Measurements from ENCODE around the gene ABCG1. TPM values are rescaled to one million over a fixed set of nuclear protein-coding genes. Genes with fewer than 3 reads are reported as not detected.

The ABCG1 gene
- total and polyA plus RNA-seq, 11 donors = 3.3 to 25.3 (median 13.5) TPM

DNA sequence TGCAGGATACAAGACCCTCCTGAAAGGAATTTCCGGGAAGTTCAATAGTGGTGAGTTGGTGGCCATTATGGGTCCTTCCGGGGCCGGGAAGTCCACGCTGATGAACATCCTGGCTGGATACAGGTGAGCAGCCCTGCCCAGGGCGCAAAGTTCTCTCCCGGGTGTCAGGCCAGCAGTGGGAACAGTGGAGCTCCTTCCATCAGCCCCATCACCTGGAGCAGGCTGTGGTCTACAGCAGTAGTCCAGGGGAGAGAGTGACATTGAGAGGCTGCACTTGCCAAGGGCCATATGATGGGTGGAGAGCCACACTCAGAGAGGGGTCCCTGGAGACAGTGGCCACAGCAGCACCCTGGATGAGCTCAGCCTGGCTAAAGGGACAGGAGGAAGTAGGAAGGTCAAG lies 52.1 kb downstream of the ABCG1 start:
- peaks cover 0 to 39% (median 11%) of the 10 kb centered on the region in 9 donors for H3K36me3 ChIP-seq
- H3K4me3 ChIP-seq = no peak overlapping the region
- no peak for TF ChIP-seq POLR2A (IDR thresholded peaks at IDR 0.05)
- TF ChIP-seq, protein P1, sequence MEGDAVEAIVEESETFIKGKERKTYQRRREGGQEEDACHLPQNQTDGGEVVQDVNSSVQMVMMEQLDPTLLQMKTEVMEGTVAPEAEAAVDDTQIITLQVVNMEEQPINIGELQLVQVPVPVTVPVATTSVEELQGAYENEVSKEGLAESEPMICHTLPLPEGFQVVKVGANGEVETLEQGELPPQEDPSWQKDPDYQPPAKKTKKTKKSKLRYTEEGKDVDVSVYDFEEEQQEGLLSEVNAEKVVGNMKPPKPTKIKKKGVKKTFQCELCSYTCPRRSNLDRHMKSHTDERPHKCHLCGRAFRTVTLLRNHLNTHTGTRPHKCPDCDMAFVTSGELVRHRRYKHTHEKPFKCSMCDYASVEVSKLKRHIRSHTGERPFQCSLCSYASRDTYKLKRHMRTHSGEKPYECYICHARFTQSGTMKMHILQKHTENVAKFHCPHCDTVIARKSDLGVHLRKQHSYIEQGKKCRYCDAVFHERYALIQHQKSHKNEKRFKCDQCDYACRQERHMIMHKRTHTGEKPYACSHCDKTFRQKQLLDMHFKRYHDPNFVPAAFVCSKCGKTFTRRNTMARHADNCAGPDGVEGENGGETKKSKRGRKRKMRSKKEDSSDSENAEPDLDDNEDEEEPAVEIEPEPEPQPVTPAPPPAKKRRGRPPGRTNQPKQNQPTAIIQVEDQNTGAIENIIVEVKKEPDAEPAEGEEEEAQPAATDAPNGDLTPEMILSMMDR (IDR thresholded peaks at IDR 0.05) = no peak
- intact Hi-C loops (cut with DNase I) = no loop called here
- no peaks in the 10 kb centered on the region for H3K9me3 ChIP-seq
- ATAC-seq = no peak
- WGBS, 4 donors = 87 to 95% (median 92%) methylated on average over 6 of the region's 6 CpGs
- H3K27ac ChIP-seq = no peak overlapping the region
- no peaks in the 10 kb centered on the region for H3K27me3 ChIP-seq
- no peak for DNase-seq
- peaks cover 0 to 19% (median 2%) of the 10 kb centered on the region in 12 donors for H3K4me1 ChIP-seq

DNA sequence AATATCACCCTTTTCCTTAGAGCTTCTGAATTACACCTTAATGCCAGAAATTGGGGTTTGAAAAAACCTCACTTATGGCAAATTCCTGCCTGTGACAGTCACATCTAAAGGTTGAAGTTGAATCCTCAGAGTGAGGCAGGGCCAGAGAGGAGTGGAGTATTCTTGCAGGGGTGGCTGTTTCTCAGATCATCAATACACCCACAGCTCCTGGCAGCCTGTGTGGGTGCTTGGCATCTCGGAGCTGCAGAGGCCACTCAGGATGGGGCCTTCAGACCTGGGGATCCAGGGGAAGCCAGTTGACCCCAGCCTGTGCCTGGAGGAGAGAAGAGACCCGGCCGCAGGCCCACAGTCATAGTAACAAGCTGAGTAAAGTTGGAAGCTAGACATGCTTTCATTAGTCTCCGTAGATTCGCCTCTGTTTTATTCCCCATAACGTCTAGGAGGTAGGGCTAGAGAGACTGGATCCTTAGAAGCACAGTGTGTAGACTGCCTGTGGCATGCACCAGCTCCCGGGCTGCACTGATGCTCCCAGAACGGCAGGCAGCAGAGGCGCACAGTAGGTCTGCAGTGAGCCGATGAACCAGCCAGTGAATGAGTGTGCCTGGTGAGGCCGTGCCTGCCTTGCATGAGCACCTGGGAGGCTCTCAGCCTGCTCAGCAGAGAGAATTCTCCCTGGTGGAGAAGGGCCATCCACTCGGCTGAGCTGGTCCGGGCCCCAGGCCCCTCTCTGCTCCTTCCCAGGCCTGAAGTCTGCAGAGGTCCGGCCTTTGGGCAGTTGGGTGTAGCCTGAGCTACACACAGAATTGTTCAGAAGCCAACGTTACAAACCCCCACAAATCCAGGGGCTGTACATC lies 53.4 kb downstream of the ABCG1 start:
- ATAC-seq (no peak), DNase-seq (no peak)
- peaks cover 0 to 50% (median 16%) of the 10 kb centered on the region in 9 donors for H3K36me3 ChIP-seq

DNA sequence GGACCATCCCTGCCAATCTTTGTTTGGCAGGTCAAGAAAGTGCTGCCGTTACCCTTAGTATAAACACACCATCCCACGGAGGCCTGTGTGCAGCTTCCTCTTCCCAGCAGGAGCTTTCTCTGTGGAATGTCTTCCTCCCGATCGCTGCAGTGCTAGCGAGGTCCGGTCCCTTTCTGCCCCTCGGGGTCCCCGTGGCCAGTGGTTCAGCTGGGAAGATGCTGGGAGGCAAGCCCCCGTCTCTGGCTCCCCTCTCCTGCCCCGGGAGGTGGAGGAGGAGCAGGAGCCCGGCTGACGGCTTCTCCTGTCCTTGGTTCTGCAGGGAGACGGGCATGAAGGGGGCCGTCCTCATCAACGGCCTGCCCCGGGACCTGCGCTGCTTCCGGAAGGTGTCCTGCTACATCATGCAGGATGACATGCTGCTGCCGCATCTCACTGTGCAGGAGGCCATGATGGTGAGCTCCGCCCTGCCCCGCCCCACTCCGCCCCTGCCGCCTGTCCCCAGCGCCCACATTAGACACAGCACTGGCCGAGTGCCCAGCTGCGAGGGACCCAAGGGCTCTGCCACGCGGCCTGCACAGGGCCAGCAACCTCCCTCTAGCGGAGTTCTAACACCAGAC lies 54.2 kb downstream of the ABCG1 start:
- ATAC-seq (no peak), DNase-seq (no peak)
- H3K27ac ChIP-seq = no peak overlapping the region
- no peak overlapping the region for H3K4me3 ChIP-seq
- WGBS, 4 donors = 91 to 94% (median 92%) methylated on average over 2 to 29 of the region's 29 CpGs
- peaks cover 0 to 52% (median 16%) of the 10 kb centered on the region in 9 donors for H3K36me3 ChIP-seq
- peaks cover 0 to 12% (median under 1%) of the 10 kb centered on the region in 12 donors for H3K4me1 ChIP-seq
- H3K27me3 ChIP-seq = no peaks in the 10 kb centered on the region
- intact Hi-C loops (cut with DNase I) = no loop called here
- TF ChIP-seq, protein P1 (IDR thresholded peaks at IDR 0.05) = no peak
- TF ChIP-seq POLR2A (IDR thresholded peaks at IDR 0.05) = no peak
- H3K9me3 ChIP-seq = no peaks in the 10 kb centered on the region

More for the DNA sequence above, 53.4 kb downstream of the ABCG1 start:
- Histone ChIP-seq H3K27ac (no peak overlapping the region), H3K4me1 (peaks cover 0 to 19% (median 2%) of the 10 kb centered on the region in 12 donors), H3K9me3 (no peaks in the 10 kb centered on the region), H3K4me3 (no peak overlapping the region), H3K27me3 (no peaks in the 10 kb centered on the region)
- intact Hi-C loops (cut with DNase I) = no loop called here
- TF ChIP-seq, protein P1 (IDR thresholded peaks at IDR 0.05) = no peak
- no peak for TF ChIP-seq POLR2A (IDR thresholded peaks at IDR 0.05)
- 93 to 95% (median 95%) methylated on average over 13 to 15 of the region's 15 CpGs for WGBS, 4 donors

DNA sequence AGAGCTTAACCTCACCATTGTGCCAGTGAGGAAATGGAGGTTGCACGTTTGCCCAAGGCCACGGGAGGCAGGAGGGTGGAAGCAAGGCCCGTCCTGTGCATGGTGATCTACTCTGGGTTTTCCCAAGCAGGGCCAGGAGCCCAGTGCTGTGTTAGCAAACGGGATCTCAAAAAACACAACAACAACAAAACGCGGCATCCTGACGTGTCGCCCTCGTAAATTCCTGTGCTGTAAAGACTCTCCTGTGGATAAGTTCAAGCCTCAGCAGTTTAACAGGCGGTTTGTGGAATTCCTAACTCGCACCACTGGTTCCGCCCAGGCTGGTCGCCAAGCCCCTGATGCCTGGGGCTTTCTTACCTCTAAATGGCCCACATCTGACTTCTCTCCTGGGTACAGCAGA lies 57.1 kb downstream of the ABCG1 start:
- no peak overlapping the region for H3K4me3 ChIP-seq
- WGBS, 4 donors = 91 to 94% (median 91%) methylated on average over 13 of the region's 13 CpGs
- DNase-seq = no peak
- peaks cover 0 to 58% (median 16%) of the 10 kb centered on the region in 9 donors for H3K36me3 ChIP-seq
- H3K27ac ChIP-seq = no peak overlapping the region
- TF ChIP-seq, protein P1 (IDR thresholded peaks at IDR 0.05) = no peak
- TF ChIP-seq POLR2A (IDR thresholded peaks at IDR 0.05) = no peak
- H3K4me1 ChIP-seq = no peaks in the 10 kb centered on the region
- H3K9me3 ChIP-seq = no peaks in the 10 kb centered on the region
- H3K27me3 ChIP-seq = no peaks in the 10 kb centered on the region
- ATAC-seq = no peak
- intact Hi-C loops (cut with DNase I) = no loop called here

All from heart left ventricle (tissue), 16 donors.